C4-2B (cell line): ENCODE data around the gene DNAH12.

Experiments used
- ZFX ChIP-seq: fragments of 450-650 bp; IDR thresholded peaks from 2 replicates; pipeline ENCODE4 v1.6.1; 2017
- TF ChIP-seq, protein P1 (sequence below): fragments of 450-650 bp; conservative IDR thresholded peaks from 2 replicates; pipeline ENCODE4 v1.5.1; 2017; ENCODE audit warnings: mild to moderate bottlenecking

- TF ChIP-seq, protein P1, sequence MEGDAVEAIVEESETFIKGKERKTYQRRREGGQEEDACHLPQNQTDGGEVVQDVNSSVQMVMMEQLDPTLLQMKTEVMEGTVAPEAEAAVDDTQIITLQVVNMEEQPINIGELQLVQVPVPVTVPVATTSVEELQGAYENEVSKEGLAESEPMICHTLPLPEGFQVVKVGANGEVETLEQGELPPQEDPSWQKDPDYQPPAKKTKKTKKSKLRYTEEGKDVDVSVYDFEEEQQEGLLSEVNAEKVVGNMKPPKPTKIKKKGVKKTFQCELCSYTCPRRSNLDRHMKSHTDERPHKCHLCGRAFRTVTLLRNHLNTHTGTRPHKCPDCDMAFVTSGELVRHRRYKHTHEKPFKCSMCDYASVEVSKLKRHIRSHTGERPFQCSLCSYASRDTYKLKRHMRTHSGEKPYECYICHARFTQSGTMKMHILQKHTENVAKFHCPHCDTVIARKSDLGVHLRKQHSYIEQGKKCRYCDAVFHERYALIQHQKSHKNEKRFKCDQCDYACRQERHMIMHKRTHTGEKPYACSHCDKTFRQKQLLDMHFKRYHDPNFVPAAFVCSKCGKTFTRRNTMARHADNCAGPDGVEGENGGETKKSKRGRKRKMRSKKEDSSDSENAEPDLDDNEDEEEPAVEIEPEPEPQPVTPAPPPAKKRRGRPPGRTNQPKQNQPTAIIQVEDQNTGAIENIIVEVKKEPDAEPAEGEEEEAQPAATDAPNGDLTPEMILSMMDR: no peak
- TF ChIP-seq ZFX: no peak
Measured at GRCh38 chr3:57530071-57530608, 14.0 kb downstream of the DNAH12 start.
